ENCODE data around the gene MORF4L2. TPM values are rescaled to one million over a fixed set of nuclear protein-coding genes. Genes with fewer than 3 reads are reported as not detected.

Gene MORF4L2
- total and polyA plus RNA-seq, 2 experiments from 2014 or later: 772 to 1,160 TPM

GRCh38 chrX:103635436-103635835 lies 51.1 kb downstream of the MORF4L2 start:
- 60% methylated on average over 2 of the region's 2 CpGs for WGBS (ENCODE audit: low lambda C conversion rate, missing lambda C conversion rate)
- DNase-seq (ENCODE audit: low spot score): no peak

GRCh38 chrX:103631145-103631544 lies 55.4 kb downstream of the MORF4L2 start:
- Histone ChIP-seq H3K4me3 (no peak overlapping the region), H3K9me2 (replicated peaks; ENCODE audit: insufficient read depth) (no peaks in the 10 kb centered on the region), H4K20me1 (ENCODE audit: insufficient read depth, poor library complexity, severe bottlenecking) (no peaks in the 10 kb centered on the region), H3K9me3 (ENCODE audit: low read depth) (no peaks in the 10 kb centered on the region), H3K27ac (no peak overlapping the region), H3K79me2 (peaks cover 37% of the 10 kb centered on the region), H3K27me3 (no peaks in the 10 kb centered on the region), H2AFZ (no peak overlapping the region), H3K4me1 (ENCODE audit: insufficient read depth) (peaks cover 9% of the 10 kb centered on the region), H3K36me3 (replicated peaks; ENCODE audit: insufficient read depth, low read depth) (no peaks in the 10 kb centered on the region), H3K4me2 (peak overlapping the region; percentile 80)
- TF ChIP-seq EZH2 (IDR thresholded peaks at IDR 0.05; ENCODE audit: borderline replicate concordance) (no peak), EZH2phosphoT487 (IDR thresholded peaks at IDR 0.05; ENCODE audit: low read depth, severe bottlenecking, unreplicated experiment) (no peak)
- TF ChIP-seq, protein P1, sequence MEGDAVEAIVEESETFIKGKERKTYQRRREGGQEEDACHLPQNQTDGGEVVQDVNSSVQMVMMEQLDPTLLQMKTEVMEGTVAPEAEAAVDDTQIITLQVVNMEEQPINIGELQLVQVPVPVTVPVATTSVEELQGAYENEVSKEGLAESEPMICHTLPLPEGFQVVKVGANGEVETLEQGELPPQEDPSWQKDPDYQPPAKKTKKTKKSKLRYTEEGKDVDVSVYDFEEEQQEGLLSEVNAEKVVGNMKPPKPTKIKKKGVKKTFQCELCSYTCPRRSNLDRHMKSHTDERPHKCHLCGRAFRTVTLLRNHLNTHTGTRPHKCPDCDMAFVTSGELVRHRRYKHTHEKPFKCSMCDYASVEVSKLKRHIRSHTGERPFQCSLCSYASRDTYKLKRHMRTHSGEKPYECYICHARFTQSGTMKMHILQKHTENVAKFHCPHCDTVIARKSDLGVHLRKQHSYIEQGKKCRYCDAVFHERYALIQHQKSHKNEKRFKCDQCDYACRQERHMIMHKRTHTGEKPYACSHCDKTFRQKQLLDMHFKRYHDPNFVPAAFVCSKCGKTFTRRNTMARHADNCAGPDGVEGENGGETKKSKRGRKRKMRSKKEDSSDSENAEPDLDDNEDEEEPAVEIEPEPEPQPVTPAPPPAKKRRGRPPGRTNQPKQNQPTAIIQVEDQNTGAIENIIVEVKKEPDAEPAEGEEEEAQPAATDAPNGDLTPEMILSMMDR (IDR thresholded peaks at IDR 0.05; ENCODE audit: poor library complexity): no peak
- WGBS (ENCODE audit: low lambda C conversion rate, missing lambda C conversion rate): 90% methylated on average over 5 of the region's 5 CpGs
- DNase-seq (ENCODE audit: low spot score): no peak

More at GRCh38 chrX:103635436-103635835, 51.1 kb downstream of the MORF4L2 start:
- H3K79me2 ChIP-seq: peaks cover 8% of the 10 kb centered on the region
- no peaks in the 10 kb centered on the region for H3K36me3 ChIP-seq (replicated peaks; ENCODE audit: insufficient read depth, low read depth)
- H3K9me3 ChIP-seq (ENCODE audit: low read depth): no peaks in the 10 kb centered on the region
- no peaks in the 10 kb centered on the region for H3K27me3 ChIP-seq
- no peaks in the 10 kb centered on the region for H4K20me1 ChIP-seq (ENCODE audit: insufficient read depth, poor library complexity, severe bottlenecking)
- no peak overlapping the region for H2AFZ ChIP-seq
- peaks cover 7% of the 10 kb centered on the region for H3K4me1 ChIP-seq (ENCODE audit: insufficient read depth)
- no peak overlapping the region for H3K4me2 ChIP-seq
- TF ChIP-seq, protein P1 (IDR thresholded peaks at IDR 0.05; ENCODE audit: poor library complexity): no peak
- no peak for TF ChIP-seq EZH2phosphoT487 (IDR thresholded peaks at IDR 0.05; ENCODE audit: low read depth, severe bottlenecking, unreplicated experiment)
- no peak for TF ChIP-seq EZH2 (IDR thresholded peaks at IDR 0.05; ENCODE audit: borderline replicate concordance)
- no peaks in the 10 kb centered on the region for H3K9me2 ChIP-seq (replicated peaks; ENCODE audit: insufficient read depth)
- H3K27ac ChIP-seq: no peak overlapping the region
- no peak overlapping the region for H3K4me3 ChIP-seq

GRCh38 chrX:103630171-103630511 lies 56.4 kb downstream of the MORF4L2 start:
- Histone ChIP-seq H3K4me3 (peak overlapping the region; percentile 88), H3K27ac (peak overlapping the region; percentile 99), H3K36me3 (replicated peaks; ENCODE audit: insufficient read depth, low read depth) (no peaks in the 10 kb centered on the region), H3K27me3 (no peaks in the 10 kb centered on the region), H2AFZ (peak overlapping the region; percentile 97), H3K4me2 (peak overlapping the region; percentile 80), H3K79me2 (peaks cover 47% of the 10 kb centered on the region), H4K20me1 (ENCODE audit: insufficient read depth, poor library complexity, severe bottlenecking) (no peaks in the 10 kb centered on the region), H3K9me2 (replicated peaks; ENCODE audit: insufficient read depth) (no peaks in the 10 kb centered on the region), H3K4me1 (ENCODE audit: insufficient read depth) (peaks cover 15% of the 10 kb centered on the region), H3K9me3 (ENCODE audit: low read depth) (no peaks in the 10 kb centered on the region)
- DNase-seq (ENCODE audit: low spot score): no peak
- 25% methylated on average over 6 of the region's 6 CpGs for WGBS (ENCODE audit: low lambda C conversion rate, missing lambda C conversion rate)
- no peak for TF ChIP-seq EZH2 (IDR thresholded peaks at IDR 0.05; ENCODE audit: borderline replicate concordance)
- TF ChIP-seq EZH2phosphoT487 (IDR thresholded peaks at IDR 0.05; ENCODE audit: low read depth, severe bottlenecking, unreplicated experiment): no peak
- TF ChIP-seq, protein P1 (IDR thresholded peaks at IDR 0.05; ENCODE audit: poor library complexity): no peak
